Subcutaneous adipose tissue (tissue), 4 donors: Measurements from ENCODE around the gene RTN3. TPM values are rescaled to one million over a fixed set of nuclear protein-coding genes. Genes with fewer than 3 reads are reported as not detected.

Experiments
- CTCF ChIP-seq: fragments of 450-650 bp; IDR thresholded peaks from one replicate; pipeline ENCODE4 v1.5.1; 2016; ENCODE audit warnings: low read depth, mild to moderate bottlenecking, control low read depth, antibody characterized with exemption, moderate library complexity
- total RNA-seq, 4 donors: library from RNA; depleted of rRNA; stranded (reverse); fragments of >200 nt; gene quantifications; one replicate each; pipeline ENCODE4 v1.1.0, GENCODE V29; 2016

The RTN3 gene
- total RNA-seq, 4 donors from 2014 or later, result 179 to 283 (median 224) TPM

- no peak for TF ChIP-seq CTCF
Measured at GRCh38 chr11:63779039-63779438, 97.7 kb downstream of the RTN3 start.

- no peak for TF ChIP-seq CTCF
Measured at GRCh38 chr11:63782749-63783148, 101.4 kb downstream of the RTN3 start.

GRCh38 chr11:63783925-63784592 lies 102.8 kb downstream of the RTN3 start:
- no peak for TF ChIP-seq CTCF

- no peak for TF ChIP-seq CTCF
Measured at GRCh38 chr11:63785823-63786222, 104.5 kb downstream of the RTN3 start.

- no peak for TF ChIP-seq CTCF
Measured at GRCh38 chr11:63791495-63792167, 110.3 kb downstream of the RTN3 start.

- TF ChIP-seq CTCF, result no peak
Measured at GRCh38 chr11:63793161-63793560, 111.9 kb downstream of the RTN3 start.

GRCh38 chr11:63795066-63795465 lies 113.8 kb downstream of the RTN3 start:
- TF ChIP-seq CTCF, result no peak
